SK-N-SH treated with all-trans-retinoic acid at 6 μM for 48 hours (cell line): Measurements from ENCODE around the gene EMC9.

Source experiments
- ATAC-seq: fragments of 200-7000 bp; cut with Tn5 transposase; 3 replicates; pipeline ENCODE4 v1.9.1; 2020; ENCODE audit warnings: mild to moderate bottlenecking, moderate library complexity
- ARNTL ChIP-seq: fragments of 450-650 bp; formaldehyde crosslinking; IDR thresholded peaks from 2 replicates; pipeline ENCODE4 v1.5.0; 2020; ENCODE audit warnings: low read depth, mild to moderate bottlenecking, moderate library complexity, borderline replicate concordance
- CREB5 ChIP-seq: fragments of 250-450 bp; sonication (Bioruptor Pico); IDR thresholded peaks from 2 replicates; pipeline ENCODE4 v1.5.1; 2020; ENCODE audit warnings: low read depth, mild to moderate bottlenecking, moderate library complexity
- CSDC2 ChIP-seq: fragments of 250-450 bp; sonication (Bioruptor Pico); IDR thresholded peaks from 2 replicates; pipeline ENCODE4 v1.5.0; 2020; ENCODE audit warnings: mild to moderate bottlenecking, moderate library complexity
- GLIS3 ChIP-seq: fragments of 250-450 bp; sonication (Bioruptor Pico); IDR thresholded peaks from 2 replicates; pipeline ENCODE4 v1.5.0; 2020; ENCODE audit warnings: mild to moderate bottlenecking, moderate library complexity
- OSR1 ChIP-seq: fragments of 250-450 bp; sonication (Bioruptor Pico); IDR thresholded peaks from 2 replicates; pipeline ENCODE4 v1.8.0; 2022; ENCODE audit warnings: moderate library complexity, mild to moderate bottlenecking, inconsistent platforms
- PATZ1 ChIP-seq: fragments of 250-450 bp; sonication (Bioruptor Pico); IDR thresholded peaks from 2 replicates; pipeline ENCODE4 v1.8.0; 2020; ENCODE audit warnings: mild to moderate bottlenecking, moderate library complexity, borderline replicate concordance
- PPARA ChIP-seq: fragments of 250-450 bp; sonication (Bioruptor Pico); IDR thresholded peaks from 2 replicates; pipeline ENCODE4 v1.5.0; 2020; ENCODE audit warnings: mild to moderate bottlenecking, borderline replicate concordance
- RARB ChIP-seq: fragments of 250-450 bp; sonication (Bioruptor Pico); IDR thresholded peaks from 2 replicates; pipeline ENCODE4 v1.8.0; 2021; ENCODE audit warnings: mild to moderate bottlenecking, moderate library complexity
- SNAI2 ChIP-seq: fragments of 250-450 bp; sonication (Bioruptor Pico); IDR thresholded peaks from 2 replicates; pipeline ENCODE4 v1.5.0; 2020; ENCODE audit warnings: mild to moderate bottlenecking, moderate library complexity
- TOX ChIP-seq: fragments of 250-450 bp; sonication (Bioruptor Pico); IDR thresholded peaks from 2 replicates; pipeline ENCODE4 v1.8.0; 2021; ENCODE audit warnings: mild to moderate bottlenecking, moderate library complexity, borderline replicate concordance
- ZC3H10 ChIP-seq: fragments of 250-450 bp; sonication (Bioruptor Pico); IDR thresholded peaks from 2 replicates; pipeline ENCODE4 v1.5.1; 2021; ENCODE audit warnings: mild to moderate bottlenecking, moderate library complexity
- ZFP3 ChIP-seq: fragments of 250-450 bp; sonication (Bioruptor Pico); IDR thresholded peaks from 2 replicates; pipeline ENCODE4 v1.5.0; 2020; ENCODE audit warnings: mild to moderate bottlenecking, moderate library complexity
- ZFP30 ChIP-seq: fragments of 450-650 bp; formaldehyde crosslinking; IDR thresholded peaks from 2 replicates; pipeline ENCODE4 v1.5.0; 2022; ENCODE audit warnings: mild to moderate bottlenecking, moderate library complexity
- ZNF565 ChIP-seq: fragments of 450-650 bp; formaldehyde crosslinking; conservative IDR thresholded peaks from 2 replicates; pipeline ENCODE4 v1.5.0; 2020; ENCODE audit warnings: low read depth, mild to moderate bottlenecking, moderate library complexity
- ZNF8 ChIP-seq: fragments of 450-650 bp; formaldehyde crosslinking; IDR thresholded peaks from 2 replicates; pipeline ENCODE4 v1.5.0; 2020; ENCODE audit warnings: mild to moderate bottlenecking, moderate library complexity
- TF ChIP-seq, protein P1 (sequence below): fragments of 250-450 bp; sonication (Bioruptor Pico); IDR thresholded peaks from 2 replicates; pipeline ENCODE4 v1.5.0; 2020; ENCODE audit warnings: mild to moderate bottlenecking, moderate library complexity
- TF ChIP-seq, protein P2 (sequence below): fragments of 250-450 bp; sonication (Bioruptor Pico); IDR thresholded peaks from 2 replicates; pipeline ENCODE4 v1.8.0; 2021; ENCODE audit warnings: low read depth, mild to moderate bottlenecking, moderate library complexity, borderline replicate concordance

Gene EMC9

DNA sequence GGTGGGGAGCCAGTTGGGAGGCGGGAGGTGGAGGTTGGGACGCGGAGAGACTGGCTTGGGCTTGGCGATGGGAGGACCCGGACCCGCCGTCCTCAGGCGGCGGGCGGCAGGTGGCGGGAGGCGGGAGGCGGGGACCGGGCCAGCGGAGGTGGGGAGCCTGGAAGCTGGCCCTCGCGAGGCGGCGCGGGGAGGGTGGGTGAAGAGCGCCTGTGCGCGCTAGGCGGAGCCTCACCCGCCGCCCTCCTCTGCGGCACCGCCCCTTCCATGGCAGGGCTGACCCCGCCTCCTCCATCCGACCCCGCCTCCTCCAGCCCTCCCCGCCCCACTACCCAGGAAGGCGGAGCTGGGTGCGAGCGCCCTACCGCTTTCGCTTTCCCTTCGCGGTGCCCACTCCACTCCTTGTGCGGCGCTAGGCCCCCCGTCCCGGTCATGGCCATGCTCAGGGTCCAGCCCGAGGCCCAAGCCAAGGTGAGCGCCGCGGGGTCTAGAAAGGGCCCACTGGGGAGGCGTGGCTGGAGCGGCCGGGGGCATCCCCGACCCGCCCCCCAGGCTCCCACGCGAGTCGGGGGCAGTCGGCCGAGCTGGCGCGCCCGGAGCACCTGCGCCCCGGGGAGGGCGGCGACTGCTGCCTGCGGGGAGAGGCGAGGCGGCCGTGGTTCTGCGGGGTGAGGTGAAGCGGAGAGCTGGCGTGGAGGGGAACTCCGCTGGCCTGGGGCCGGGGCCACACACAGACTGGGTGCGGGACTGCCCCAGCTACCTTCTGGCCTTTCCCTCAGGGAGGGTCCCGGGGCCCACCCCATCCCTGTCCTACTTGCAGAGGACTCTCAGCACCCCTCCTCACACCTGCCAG lies 5.3 kb downstream of the EMC9 start, which contains the start of gene PSME1:
Gene PSME1, plus strand, starts transcription at position 361 of the 850 bp plus-strand sequence. Its CDS starts 69 bp downstream, at position 430.
- peak; percentile 93 for ATAC-seq

DNA sequence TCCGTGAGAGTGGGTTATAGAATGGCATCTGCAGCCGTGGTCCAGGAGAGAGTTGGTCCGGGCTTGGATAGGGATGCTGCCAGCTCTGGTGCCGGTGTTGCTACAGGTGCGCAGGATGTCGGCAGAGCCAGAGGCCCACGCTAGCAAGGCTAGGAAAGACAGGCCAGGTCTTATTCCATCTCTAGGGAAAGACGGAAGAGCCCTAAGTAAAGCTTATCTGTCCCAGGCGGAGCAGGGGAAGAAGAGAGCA lies 5.9 kb downstream of the EMC9 start:
- TF ChIP-seq ZC3H10 (CRISPR knock-in tag): no peak
- TF ChIP-seq, protein P1, sequence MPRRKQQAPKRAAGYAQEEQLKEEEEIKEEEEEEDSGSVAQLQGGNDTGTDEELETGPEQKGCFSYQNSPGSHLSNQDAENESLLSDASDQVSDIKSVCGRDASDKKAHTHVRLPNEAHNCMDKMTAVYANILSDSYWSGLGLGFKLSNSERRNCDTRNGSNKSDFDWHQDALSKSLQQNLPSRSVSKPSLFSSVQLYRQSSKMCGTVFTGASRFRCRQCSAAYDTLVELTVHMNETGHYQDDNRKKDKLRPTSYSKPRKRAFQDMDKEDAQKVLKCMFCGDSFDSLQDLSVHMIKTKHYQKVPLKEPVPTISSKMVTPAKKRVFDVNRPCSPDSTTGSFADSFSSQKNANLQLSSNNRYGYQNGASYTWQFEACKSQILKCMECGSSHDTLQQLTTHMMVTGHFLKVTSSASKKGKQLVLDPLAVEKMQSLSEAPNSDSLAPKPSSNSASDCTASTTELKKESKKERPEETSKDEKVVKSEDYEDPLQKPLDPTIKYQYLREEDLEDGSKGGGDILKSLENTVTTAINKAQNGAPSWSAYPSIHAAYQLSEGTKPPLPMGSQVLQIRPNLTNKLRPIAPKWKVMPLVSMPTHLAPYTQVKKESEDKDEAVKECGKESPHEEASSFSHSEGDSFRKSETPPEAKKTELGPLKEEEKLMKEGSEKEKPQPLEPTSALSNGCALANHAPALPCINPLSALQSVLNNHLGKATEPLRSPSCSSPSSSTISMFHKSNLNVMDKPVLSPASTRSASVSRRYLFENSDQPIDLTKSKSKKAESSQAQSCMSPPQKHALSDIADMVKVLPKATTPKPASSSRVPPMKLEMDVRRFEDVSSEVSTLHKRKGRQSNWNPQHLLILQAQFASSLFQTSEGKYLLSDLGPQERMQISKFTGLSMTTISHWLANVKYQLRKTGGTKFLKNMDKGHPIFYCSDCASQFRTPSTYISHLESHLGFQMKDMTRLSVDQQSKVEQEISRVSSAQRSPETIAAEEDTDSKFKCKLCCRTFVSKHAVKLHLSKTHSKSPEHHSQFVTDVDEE (CRISPR knock-in tag): no peak
- TF ChIP-seq SNAI2 (CRISPR knock-in tag): 0 out of 2 replicates have a peak, but pooled peaks have one; percentile 28
- TF ChIP-seq, protein P2, sequence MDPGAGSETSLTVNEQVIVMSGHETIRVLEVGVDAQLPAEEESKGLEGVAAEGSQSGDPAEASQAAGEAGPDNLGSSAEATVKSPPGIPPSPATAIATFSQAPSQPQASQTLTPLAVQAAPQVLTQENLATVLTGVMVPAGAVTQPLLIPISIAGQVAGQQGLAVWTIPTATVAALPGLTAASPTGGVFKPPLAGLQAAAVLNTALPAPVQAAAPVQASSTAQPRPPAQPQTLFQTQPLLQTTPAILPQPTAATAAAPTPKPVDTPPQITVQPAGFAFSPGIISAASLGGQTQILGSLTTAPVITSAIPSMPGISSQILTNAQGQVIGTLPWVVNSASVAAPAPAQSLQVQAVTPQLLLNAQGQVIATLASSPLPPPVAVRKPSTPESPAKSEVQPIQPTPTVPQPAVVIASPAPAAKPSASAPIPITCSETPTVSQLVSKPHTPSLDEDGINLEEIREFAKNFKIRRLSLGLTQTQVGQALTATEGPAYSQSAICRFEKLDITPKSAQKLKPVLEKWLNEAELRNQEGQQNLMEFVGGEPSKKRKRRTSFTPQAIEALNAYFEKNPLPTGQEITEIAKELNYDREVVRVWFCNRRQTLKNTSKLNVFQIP (CRISPR knock-in tag): no peak
- TF ChIP-seq ARNTL (CRISPR knock-in tag): no peak
- TF ChIP-seq OSR1 (CRISPR knock-in tag): no peak
- ATAC-seq: no peak; the same call in 1 of the 3 replicates

More for the DNA sequence above, 5.3 kb downstream of the EMC9 start, which contains the start of gene PSME1:
- no peak for TF ChIP-seq ZC3H10 (CRISPR knock-in tag)
- no peak for TF ChIP-seq CREB5
- no peak; the same call in 1 of the 2 replicates for TF ChIP-seq SNAI2 (CRISPR knock-in tag)
- TF ChIP-seq ZFP30 (CRISPR knock-in tag): no peak
- no peak for TF ChIP-seq PPARA (CRISPR knock-in tag)
- TF ChIP-seq ZFP3: no peak
- TF ChIP-seq ZNF565 (CRISPR knock-in tag): no peak

DNA sequence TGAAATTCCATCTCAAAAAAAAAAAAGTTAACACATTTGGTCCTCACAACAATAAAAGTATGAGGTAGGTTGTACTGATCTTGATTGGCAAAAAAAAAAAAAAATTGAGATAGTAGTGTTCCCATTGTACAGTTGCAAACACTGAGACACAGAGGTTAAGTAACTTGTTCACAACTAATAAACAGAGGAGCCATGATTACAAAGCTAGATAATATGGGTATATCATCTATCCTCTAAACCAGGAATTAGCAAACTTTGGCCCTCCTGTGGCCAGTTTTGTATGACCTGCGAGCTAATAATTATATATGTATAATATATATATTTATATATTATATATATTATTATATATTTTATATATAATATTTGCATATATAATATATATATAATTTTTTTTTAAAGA lies 7.7 kb downstream of the EMC9 start:
- ATAC-seq: no peak
- no peak for TF ChIP-seq ZFP3
- TF ChIP-seq, protein P1 (CRISPR knock-in tag): no peak
- TF ChIP-seq, all 23 proteins: peak for 0

- TF ChIP-seq, protein P1 (CRISPR knock-in tag): no peak
- TF ChIP-seq RARB (CRISPR knock-in tag): no peak
- TF ChIP-seq, protein P2 (CRISPR knock-in tag): no peak
- TF ChIP-seq TOX (CRISPR knock-in tag): no peak
- no peak for TF ChIP-seq ZNF565 (CRISPR knock-in tag)
- TF ChIP-seq CSDC2: no peak
- TF ChIP-seq ZNF8 (CRISPR knock-in tag): no peak
- no peak for TF ChIP-seq GLIS3 (CRISPR knock-in tag)
- no peak for TF ChIP-seq PATZ1 (CRISPR knock-in tag)
- ATAC-seq: no peak
These were observed 8.4 kb downstream of the EMC9 start for GRCh38 chr14:24132976-24133375.
